Pancreas (tissue), 10 donors: ENCODE results near the gene ZNF512B. TPM values are rescaled to one million over a fixed set of nuclear protein-coding genes. Genes with fewer than 3 reads are reported as not detected.

ENCODE experiments used
- ATAC-seq, 4 donors: fragments of 200-7000 bp; cut with Tn5 transposase; one replicate each; pipeline versions ENCODE4 v1.8.0 to v1.9.1; 2020; ENCODE audit warnings: mild to moderate bottlenecking in 4 of 4, moderate library complexity in 4 of 4
- DNase-seq, 6 donors: peaks; one replicate each; pipeline ENCODE4 v3.0.0-alpha.2; 2020
- FAIRE-seq: peaks from 2 replicates; lab custom pipeline; 2012; peaks lifted over from hg19 to GRCh38; lab: Jason Lieb, UNC
- H3K27ac ChIP-seq, 4 donors: fragments of 200-600 bp; sonication (generic); 1 replicate in 3 of 4; 2 replicates in 1 of 4; pipeline versions ENCODE4 v1.5.0 to v1.8.0; 2020
- H3K27me3 ChIP-seq, 4 donors: fragments of 200-600 bp; one replicate each; pipeline ENCODE4 v1.8.0; 2021
- H3K36me3 ChIP-seq, 3 donors: fragments of 200-600 bp; sonication (generic) in 1 of 3; one replicate each; pipeline versions ENCODE4 v1.5.0 to v1.8.0; 2020 to 2021
- H3K4me1 ChIP-seq, 3 donors: fragments of 200-600 bp; one replicate each; pipeline ENCODE4 v1.8.0; 2021
- H3K4me3 ChIP-seq, 4 donors: fragments of 200-600 bp; sonication (generic) in 2 of 4; one replicate each; pipeline versions ENCODE4 v1.5.0 to v1.8.0; 2020 to 2021
- H3K9me3 ChIP-seq, 4 donors: fragments of 200-600 bp; one replicate each; pipeline ENCODE4 v1.8.0; 2021
- CTCF ChIP-seq, 4 donors: fragments of 200-600 bp; sonication (generic) in 3 of 4; IDR thresholded peaks; one replicate each; pipeline versions ENCODE4 v1.5.0 to v1.8.0; 2021; ENCODE audit warnings: antibody characterized with exemption in 4 of 4
- WGBS, 2 donors: extraction: QIAGEN DNeasy Blood & Tissue Kit; methylation state at CpG; one replicate each; pipeline ENCODE4 v1.1.7; 2013; 5-methylcytosine and 5-hydroxymethylcytosine counted together
- intact Hi-C, 3 donors: fragments of 100-400 bp; cut with DNase I; formaldehyde crosslinking; loops; one replicate each; pipeline versions ENCODE4 v1.11.1 to v1.14.2; 2022
- polyA plus RNA-seq, 2 donors: library from polyadenylated mRNA; stranded (reverse); fragments of 200-250 nt; gene quantifications; one replicate each; pipeline ENCODE4 v1.2.3, GENCODE V29; 2013
- total RNA-seq, 6 donors: library from RNA; stranded (reverse); fragmentation: NEBNext Ultra II Directional in 4 of 6; extraction: Animal tissue kit (Norgen Biotek cat#: 25700) in 4 of 6; gene quantifications; one replicate each; pipeline versions ENCODE4 v1.2.1 to v1.2.4, GENCODE V29; 2021 to 2023
- donor health status: healthy with polysubstance abuse.
- donor health status: DM: no; HTN: no; CAD: no; lungs with moderate emphysema.
- donor health status: DM: no; HTN: no; CAD: no.
- donor health status: control.
- donor health status: control.
- donor health status: Bipolar disorder and iron deficiency.
- donor health status: DM: yes; HTN: yes; CAD: no.
- donor health status: DM: no; HTN: no; CAD: no.
- donor health status: DM: no; HTN: no; CAD: no.
- donor health status: DM: yes; HTN: yes; CAD: no.

The ZNF512B gene
- total and polyA plus RNA-seq, 8 donors = 8.5 to 22.0 (median 11.4) TPM

- intact Hi-C loops = no loop called here
- no peaks in the 10 kb centered on the region for H3K27me3 ChIP-seq
- H3K4me1 ChIP-seq = peaks cover 0 to 17% (median 9%) of the 10 kb centered on the region in 3 donors
- H3K36me3 ChIP-seq = peaks cover 0 to 15% (median 2%) of the 10 kb centered on the region in 3 donors
- peak overlapping the region in 3 of 4 donors; percentile 42 to 50 (median 47) for H3K27ac ChIP-seq
- DNase-seq (peak; percentile 63 to 86 (median 74)), ATAC-seq (peak; percentile 33 to 65 (median 57)), FAIRE-seq (no peak)
- no peaks in the 10 kb centered on the region for H3K9me3 ChIP-seq
- WGBS, 2 donors = 5 to 6% methylated on average over 28 of the region's 28 CpGs
- TF ChIP-seq CTCF (IDR thresholded peaks at IDR 0.05) = no peak
- peak overlapping the region; percentile 4 to 100 (median 64) for H3K4me3 ChIP-seq
Observed at GRCh38 chr20:63957004-63957689, 12.6 kb downstream of the ZNF512B start.

GRCh38 chr20:63956664-63957003, 13.1 kb downstream of the ZNF512B start:
- peak overlapping the region; percentile 4 to 100 (median 64) for H3K4me3 ChIP-seq
- FAIRE-seq (no peak), ATAC-seq (no peak), DNase-seq (no peak)
- no peak for TF ChIP-seq CTCF (IDR thresholded peaks at IDR 0.05)
- 1% methylated on average over 15 of the region's 15 CpGs for WGBS, 2 donors
- H3K27ac ChIP-seq = peak overlapping the region in 3 of 4 donors; percentile 42 to 50 (median 47)
- peaks cover 0 to 9% (median 0%) of the 10 kb centered on the region in 3 donors for H3K36me3 ChIP-seq
- no peaks in the 10 kb centered on the region for H3K27me3 ChIP-seq
- peaks cover 0 to 17% (median 9%) of the 10 kb centered on the region in 3 donors for H3K4me1 ChIP-seq
- intact Hi-C loops = no loop called here
- no peaks in the 10 kb centered on the region for H3K9me3 ChIP-seq

GRCh38 chr20:63955827-63956663, 13.7 kb downstream of the ZNF512B start, which contains the start of gene UCKL1:
TSS of gene UCKL1 (minus strand) at chr20:63956416. CDS start at chr20:63956372, 44 bp downstream.
- DNase-seq (peak; percentile 92 to 98 (median 94)), FAIRE-seq (peak; percentile 92), ATAC-seq (peak; percentile 80 to 87 (median 83))
- H3K36me3 ChIP-seq = peaks cover 0 to 5% (median 0%) of the 10 kb centered on the region in 3 donors
- H3K27ac ChIP-seq = peak within 1 kb of the TSS; percentile 82 to 90 (median 87)
- 0% methylated on average over 91 to 105 of the region's 105 CpGs for WGBS, 2 donors
- peaks cover 3 to 19% (median 12%) of the 10 kb centered on the region in 3 donors for H3K4me1 ChIP-seq
- no peak for TF ChIP-seq CTCF (IDR thresholded peaks at IDR 0.05)
- intact Hi-C loops = no loop called here
- H3K4me3 ChIP-seq = peak within 1 kb of the TSS; percentile 94 to 100 (median 98)
- H3K9me3 ChIP-seq = no peaks in the 10 kb centered on the region
- no peaks in the 10 kb centered on the region for H3K27me3 ChIP-seq

- FAIRE-seq (no peak), ATAC-seq (peak; percentile 19 to 39 (median 32)), DNase-seq (peak in 2 of 6 donors; percentile 52 to 76)
- TF ChIP-seq CTCF (IDR thresholded peaks at IDR 0.05) = peak in 1 of 4 donors; percentile 9
- Histone ChIP-seq H3K27ac (peak overlapping the region; percentile 82 to 90 (median 87)), H3K9me3 (no peaks in the 10 kb centered on the region), H3K4me3 (peak overlapping the region; percentile 94 to 100 (median 98)), H3K27me3 (no peaks in the 10 kb centered on the region), H3K4me1 (peaks cover 10 to 26% (median 13%) of the 10 kb centered on the region in 3 donors), H3K36me3 (peaks cover 0 to 5% (median 0%) of the 10 kb centered on the region in 3 donors)
- WGBS, 2 donors = 2 to 4% methylated on average over 31 of the region's 31 CpGs
- intact Hi-C loops = no loop called here
Observed at GRCh38 chr20:63955281-63955826, 14.4 kb downstream of the ZNF512B start.
